OCI-LY7 (cell line): ENCODE measurements around the gene CD93. TPM values are rescaled to one million over a fixed set of nuclear protein-coding genes. Genes with fewer than 3 reads are reported as not detected.

Experiments
- BruUV-seq: library from RNA; stranded (reverse); fragments of 400-500 nt; replicated peaks from 2 replicates; lab custom pipeline; 2021; lab: Mats Ljungman, UMichigan
- CTCF ChIA-PET: fragments of 300-600 bp; sonication (Branson Sonifier 250); formaldehyde crosslinking; loops from one replicate; lab custom pipeline; 2022; ENCODE audit warnings: antibody characterized with exemption; ENCODE audit not compliant: unreplicated experiment; lab: Charles Lee
- POLR2A ChIA-PET: fragments of 300-600 bp; sonication (Branson Sonifier 250); formaldehyde crosslinking; loops from one replicate; lab custom pipeline; 2022; ENCODE audit warnings: antibody characterized with exemption; lab: Charles Lee
- DNase-seq: peaks from one replicate; pipeline ENCODE4 v3.0.0-alpha.2; 2015; ENCODE audit warnings: low spot score
- H2AFZ ChIP-seq: fragments of 200-600 bp; sonication (generic), shearing (Covaris generic); 2 replicates; pipeline ENCODE4 v1.6.1; 2014; ENCODE audit warnings: mild to moderate bottlenecking, antibody characterized with exemption, low read length, moderate library complexity
- H3K27ac ChIP-seq: fragments of 200-600 bp; sonication (generic); 2 replicates; pipeline ENCODE4 v1.5.1; 2014; ENCODE audit warnings: mixed run types, low read depth, mild to moderate bottlenecking, moderate library complexity, low read length, inconsistent platforms; ENCODE audit not compliant: poor library complexity, severe bottlenecking
- H3K36me3 ChIP-seq: fragments of 200-600 bp; sonication (generic); 2 replicates; pipeline ENCODE4 v1.6.1; 2014; ENCODE audit warnings: mild to moderate bottlenecking, antibody characterized with exemption, low read length, moderate library complexity, mixed read lengths; ENCODE audit not compliant: insufficient read depth
- H3K4me1 ChIP-seq: fragments of 200-600 bp; sonication (generic); 2 replicates; pipeline ENCODE4 v1.5.1; 2014; ENCODE audit warnings: mild to moderate bottlenecking, low read length; ENCODE audit not compliant: insufficient read depth, poor library complexity, severe bottlenecking
- H3K4me2 ChIP-seq: fragments of 200-600 bp; sonication (generic); 2 replicates; pipeline ENCODE4 v1.6.1; 2014; ENCODE audit warnings: mild to moderate bottlenecking, low read length
- H3K4me3 ChIP-seq: fragments of 200-600 bp; sonication (generic); 2 replicates; pipeline ENCODE4 v1.5.1; 2014; ENCODE audit warnings: mild to moderate bottlenecking, low read depth, low read length; ENCODE audit not compliant: poor library complexity, severe bottlenecking
- H3K79me2 ChIP-seq: fragments of 200-600 bp; sonication (generic); 2 replicates; pipeline ENCODE4 v1.6.1; 2016; ENCODE audit warnings: low read depth, mild to moderate bottlenecking, low read length, moderate library complexity, mixed read lengths; ENCODE audit not compliant: insufficient read depth
- H3K9me2 ChIP-seq: fragments of 200-600 bp; sonication (generic); 2 replicates; pipeline ENCODE4 v1.6.1; 2016; ENCODE audit warnings: mild to moderate bottlenecking, low read length, mixed read lengths; ENCODE audit not compliant: insufficient read depth
- H3K9me3 ChIP-seq: fragments of 200-600 bp; sonication (generic); 2 replicates; pipeline ENCODE4 v1.6.1; 2014; ENCODE audit warnings: mild to moderate bottlenecking, mixed run types, low read length, mixed read lengths
- H4K20me1 ChIP-seq: fragments of 200-600 bp; sonication (generic); 2 replicates; pipeline ENCODE4 v1.6.1; 2014; ENCODE audit warnings: mild to moderate bottlenecking, antibody characterized with exemption, low read length, moderate library complexity, mixed read lengths; ENCODE audit not compliant: insufficient read depth
- EZH2phosphoT487 ChIP-seq: fragments of 200-600 bp; sonication (generic); IDR thresholded peaks from 2 replicates; pipeline ENCODE4 v1.6.1; 2018; ENCODE audit warnings: low read depth, borderline replicate concordance, mild to moderate bottlenecking, mixed run types, antibody characterized with exemption, low read length, moderate library complexity, mixed read lengths
- intact Hi-C: fragments of 100-400 bp; cut with micrococcal nuclease; formaldehyde crosslinking; loops from one replicate; pipeline ENCODE4 v1.10.0; 2022; ENCODE audit not compliant: unreplicated experiment
- total RNA-seq, 2 experiments: library from RNA; depleted of rRNA in 1 of 2; stranded (reverse); fragments of >200 nt in 1 of 2; shearing (Covaris generic) in 1 of 2; gene quantifications; 2 replicates each; pipeline ENCODE4 v1.2.3, GENCODE V29; 2014 to 2022
- TF ChIP-seq, protein P1 (sequence below): fragments of 200-600 bp; sonication (generic); conservative IDR thresholded peaks from 2 replicates; pipeline ENCODE4 v1.5.1; 2014; ENCODE audit warnings: mild to moderate bottlenecking, antibody characterized with exemption, low read length, moderate library complexity, mixed read lengths

CD93 gene
- total RNA-seq, 2 experiments from 2014 or later = not detected

DNA sequence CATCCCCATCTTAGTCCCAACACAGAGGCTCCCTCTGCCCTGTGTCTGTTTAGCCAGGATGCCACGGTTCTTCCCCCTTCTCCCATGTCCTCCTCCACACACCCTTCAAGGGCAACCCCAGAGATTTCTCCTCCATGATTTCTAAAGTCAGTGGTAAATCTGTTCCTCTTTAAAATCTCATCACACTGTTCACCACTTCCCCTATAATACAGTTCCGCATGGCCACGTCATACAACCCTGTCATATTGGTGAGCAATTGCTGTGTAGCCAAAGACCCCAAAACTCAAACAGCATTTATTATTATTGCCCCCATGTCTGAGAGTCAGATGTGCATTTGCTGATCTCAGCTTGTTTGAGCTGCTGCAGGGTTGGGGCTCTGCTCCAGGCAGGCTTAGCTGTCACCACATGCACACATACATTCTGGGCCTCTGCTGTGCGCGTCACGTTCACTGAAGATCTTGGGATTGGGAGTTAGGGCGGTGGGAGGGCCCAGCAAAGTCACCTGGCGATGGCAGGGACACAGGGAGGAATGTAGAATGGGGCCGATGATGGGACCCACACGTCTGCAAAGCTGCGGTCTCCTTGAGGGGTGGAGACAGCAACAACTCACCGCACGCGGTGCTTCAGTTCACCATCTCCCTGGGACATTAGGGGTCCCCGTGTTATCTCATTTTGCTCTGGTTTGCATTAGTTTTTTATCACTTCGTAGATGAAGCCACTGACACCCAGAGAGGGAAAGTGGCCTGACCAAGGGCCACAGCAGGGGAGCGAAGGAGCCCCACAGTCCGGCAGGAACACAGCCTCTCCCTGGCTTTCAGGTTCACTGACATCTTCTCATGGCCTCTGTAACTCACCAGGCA is 36.9 kb upstream of the CD93 start:
- TF ChIP-seq, protein P1, sequence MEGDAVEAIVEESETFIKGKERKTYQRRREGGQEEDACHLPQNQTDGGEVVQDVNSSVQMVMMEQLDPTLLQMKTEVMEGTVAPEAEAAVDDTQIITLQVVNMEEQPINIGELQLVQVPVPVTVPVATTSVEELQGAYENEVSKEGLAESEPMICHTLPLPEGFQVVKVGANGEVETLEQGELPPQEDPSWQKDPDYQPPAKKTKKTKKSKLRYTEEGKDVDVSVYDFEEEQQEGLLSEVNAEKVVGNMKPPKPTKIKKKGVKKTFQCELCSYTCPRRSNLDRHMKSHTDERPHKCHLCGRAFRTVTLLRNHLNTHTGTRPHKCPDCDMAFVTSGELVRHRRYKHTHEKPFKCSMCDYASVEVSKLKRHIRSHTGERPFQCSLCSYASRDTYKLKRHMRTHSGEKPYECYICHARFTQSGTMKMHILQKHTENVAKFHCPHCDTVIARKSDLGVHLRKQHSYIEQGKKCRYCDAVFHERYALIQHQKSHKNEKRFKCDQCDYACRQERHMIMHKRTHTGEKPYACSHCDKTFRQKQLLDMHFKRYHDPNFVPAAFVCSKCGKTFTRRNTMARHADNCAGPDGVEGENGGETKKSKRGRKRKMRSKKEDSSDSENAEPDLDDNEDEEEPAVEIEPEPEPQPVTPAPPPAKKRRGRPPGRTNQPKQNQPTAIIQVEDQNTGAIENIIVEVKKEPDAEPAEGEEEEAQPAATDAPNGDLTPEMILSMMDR = no peak
- TF ChIP-seq EZH2phosphoT487 = no peak
- no peaks in the 10 kb centered on the region for H3K36me3 ChIP-seq
- no peak overlapping the region for H3K4me2 ChIP-seq
- CTCF ChIA-PET = no interaction called here
- peaks cover 10% of the 10 kb centered on the region for H3K4me1 ChIP-seq
- no peaks in the 10 kb centered on the region for H4K20me1 ChIP-seq
- H2AFZ ChIP-seq = no peak overlapping the region
- H3K9me2 ChIP-seq = no peaks in the 10 kb centered on the region
- BruUV-seq = no TSS peak
- H3K4me3 ChIP-seq = no peak overlapping the region
- H3K79me2 ChIP-seq = no peaks in the 10 kb centered on the region
- no peaks in the 10 kb centered on the region for H3K9me3 ChIP-seq
- no peak for DNase-seq
- intact Hi-C loops = no loop called here
- POLR2A ChIA-PET = no interaction called here
- no peak overlapping the region for H3K27ac ChIP-seq

DNA sequence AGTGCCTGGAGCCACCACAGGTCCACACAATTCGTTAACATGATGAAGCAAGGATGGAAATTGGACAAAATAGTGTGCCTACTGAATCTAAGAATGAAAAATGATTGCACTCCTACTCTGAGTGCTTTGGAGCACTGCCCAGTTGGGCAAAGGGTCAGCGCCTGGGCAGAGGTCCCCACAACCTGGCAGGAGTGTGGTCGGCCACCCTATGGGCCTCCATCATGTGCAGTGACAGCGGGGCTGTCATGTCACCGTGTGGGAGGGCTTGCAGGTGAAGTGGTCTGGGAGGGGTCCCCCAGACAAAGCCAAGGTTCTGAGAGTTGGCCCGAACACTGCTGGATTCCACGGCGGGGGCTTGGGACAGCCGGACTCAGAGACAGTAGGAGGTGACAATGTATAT is 36.2 kb upstream of the CD93 start:
- CTCF ChIA-PET = no interaction called here
- intact Hi-C loops = no loop called here
- no peak for DNase-seq
- no peak overlapping the region for H3K4me3 ChIP-seq
- BruUV-seq = no TSS peak
- no peaks in the 10 kb centered on the region for H4K20me1 ChIP-seq
- H3K4me2 ChIP-seq = no peak overlapping the region
- H3K36me3 ChIP-seq = no peaks in the 10 kb centered on the region
- H3K9me3 ChIP-seq = no peaks in the 10 kb centered on the region
- no peak overlapping the region for H2AFZ ChIP-seq
- H3K27ac ChIP-seq = no peak overlapping the region
- POLR2A ChIA-PET = no interaction called here
- no peaks in the 10 kb centered on the region for H3K79me2 ChIP-seq
- H3K9me2 ChIP-seq = no peaks in the 10 kb centered on the region
- no peak for TF ChIP-seq EZH2phosphoT487
- TF ChIP-seq, protein P1 = no peak
- peaks cover 10% of the 10 kb centered on the region for H3K4me1 ChIP-seq

DNA sequence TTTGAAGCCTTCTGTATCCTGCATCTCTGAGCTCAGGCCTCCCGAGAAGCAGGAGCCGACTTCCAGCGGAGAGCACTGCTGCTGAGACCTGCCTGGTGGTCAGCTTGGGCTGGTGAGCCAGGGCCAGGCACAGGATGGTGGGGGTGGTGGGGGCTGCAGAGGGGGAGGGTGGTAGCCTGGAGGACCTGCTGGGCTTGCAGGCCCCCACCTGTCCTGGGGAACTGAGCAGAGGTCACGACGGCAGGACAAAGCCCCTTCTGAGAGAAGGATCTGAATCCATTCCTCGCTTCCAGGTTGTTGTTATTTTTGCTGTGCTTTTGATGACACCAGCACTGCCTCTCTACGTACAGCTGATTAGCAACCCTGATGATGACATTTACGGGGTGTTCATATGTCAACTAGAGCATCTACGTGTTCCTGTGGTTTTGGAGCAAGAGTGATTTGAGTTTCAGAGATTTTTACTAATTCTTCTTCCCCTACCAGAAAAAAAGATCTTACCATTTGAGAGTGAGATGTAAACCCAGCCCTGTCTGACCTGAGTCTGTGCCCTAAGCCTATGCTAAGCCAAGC is 35.7 kb upstream of the CD93 start:
- Histone ChIP-seq H3K9me2 (no peaks in the 10 kb centered on the region), H3K79me2 (no peaks in the 10 kb centered on the region), H3K36me3 (no peaks in the 10 kb centered on the region), H3K4me2 (no peak overlapping the region), H3K9me3 (no peaks in the 10 kb centered on the region), H3K27ac (no peak overlapping the region), H4K20me1 (no peaks in the 10 kb centered on the region), H3K4me3 (no peak overlapping the region), H3K4me1 (peaks cover 10% of the 10 kb centered on the region), H2AFZ (no peak overlapping the region)
- DNase-seq = no peak
- TF ChIP-seq EZH2phosphoT487 = no peak
- TF ChIP-seq, protein P1 = no peak
- CTCF ChIA-PET = interaction anchor here (0.6 kb wide), 1 partner anchor 58 kb away, joined by 3 read pairs; no protein-coding TSS in a partner anchor
- intact Hi-C loops = no loop called here
- POLR2A ChIA-PET = no interaction called here
- no TSS peak for BruUV-seq
